Measurements from ENCODE around the gene HCAR3. TPM values are rescaled to one million over a fixed set of nuclear protein-coding genes. Genes with fewer than 3 reads are reported as not detected.

HCAR3 gene
- total and polyA plus RNA-seq, 2 experiments from 2014 or later, result not detected

GRCh38 chr12:122688291-122688690, 28.3 kb downstream of the HCAR3 start:
- H3K4me2 ChIP-seq, result no peak overlapping the region
- no peaks in the 10 kb centered on the region for H4K20me1 ChIP-seq (replicated peaks; ENCODE audit: insufficient read depth)
- no peak overlapping the region for H2AFZ ChIP-seq
- no peaks in the 10 kb centered on the region for H3K79me2 ChIP-seq (replicated peaks; ENCODE audit: insufficient read depth)
- DNase-seq (ENCODE audit: low spot score) (no peak), ATAC-seq (no peak)
- Mint-ChIP-seq H3K4me1 (peaks cover 3% of the 10 kb centered on the region), H3K27me3 (ENCODE audit: insufficient read depth, low read depth, poor library complexity) (peaks cover 2% of the 10 kb centered on the region), H3K4me3 (no peak overlapping the region), H3K27ac (no peak overlapping the region), H3K9me3 (no peaks in the 10 kb centered on the region), H3K36me3 (ENCODE audit: low read depth) (no peaks in the 10 kb centered on the region)
- H3K9me2 ChIP-seq (ENCODE audit: insufficient read depth), result no peaks in the 10 kb centered on the region
- H3K4me3 ChIP-seq, result no peak overlapping the region
- H3K27me3 ChIP-seq (ENCODE audit: insufficient read depth), result no peaks in the 10 kb centered on the region
- no peaks in the 10 kb centered on the region for H3K36me3 ChIP-seq (ENCODE audit: insufficient read depth)
- no peaks in the 10 kb centered on the region for H3K4me1 ChIP-seq (ENCODE audit: insufficient read depth)
- no peak overlapping the region for H3K27ac ChIP-seq (ENCODE audit: low read depth)
- H3F3A ChIP-seq (replicated peaks; ENCODE audit: low read depth), result no peaks in the 10 kb centered on the region
- no peak for TF ChIP-seq ZNF462 (CRISPR knock-in tag; IDR thresholded peaks at IDR 0.05)
- TF ChIP-seq NANOG (IDR thresholded peaks at IDR 0.05; ENCODE audit: borderline replicate concordance), result no peak

- H3K36me3 Mint-ChIP-seq (ENCODE audit: low read depth), result no peaks in the 10 kb centered on the region
- Histone ChIP-seq H3K27me3 (ENCODE audit: insufficient read depth) (no peaks in the 10 kb centered on the region), H4K20me1 (replicated peaks; ENCODE audit: insufficient read depth) (no peaks in the 10 kb centered on the region), H3K4me2 (no peak overlapping the region), H3F3A (replicated peaks; ENCODE audit: low read depth) (no peaks in the 10 kb centered on the region), H3K4me3 (no peak overlapping the region), H3K36me3 (ENCODE audit: insufficient read depth) (no peaks in the 10 kb centered on the region), H3K27ac (ENCODE audit: low read depth) (no peak overlapping the region), H3K9me2 (ENCODE audit: insufficient read depth) (no peaks in the 10 kb centered on the region), H3K4me1 (ENCODE audit: insufficient read depth) (no peaks in the 10 kb centered on the region), H3K79me2 (replicated peaks; ENCODE audit: insufficient read depth) (no peaks in the 10 kb centered on the region), H2AFZ (no peak overlapping the region)
- DNase-seq (ENCODE audit: low spot score) (no peak), ATAC-seq (no peak)
- H3K9me3 Mint-ChIP-seq, result no peaks in the 10 kb centered on the region
- H3K27ac Mint-ChIP-seq, result no peak overlapping the region
- peaks cover 3% of the 10 kb centered on the region for H3K4me1 Mint-ChIP-seq
- peaks cover 2% of the 10 kb centered on the region for H3K27me3 Mint-ChIP-seq (ENCODE audit: insufficient read depth, low read depth, poor library complexity)
- H3K4me3 Mint-ChIP-seq, result no peak overlapping the region
- no peak for TF ChIP-seq ZNF462 (CRISPR knock-in tag; IDR thresholded peaks at IDR 0.05)
- no peak for TF ChIP-seq ETS1 (IDR thresholded peaks at IDR 0.05)
- no peak for TF ChIP-seq CREB1 (CRISPR knock-in tag; IDR thresholded peaks at IDR 0.05; ENCODE audit: low read depth)
- no peak for TF ChIP-seq JUNB (IDR thresholded peaks at IDR 0.05; ENCODE audit: unreplicated experiment)
- no peak for TF ChIP-seq ZNF331 (CRISPR knock-in tag; IDR thresholded peaks at IDR 0.05; ENCODE audit: low read depth)
These were observed 29.5 kb downstream of the HCAR3 start for GRCh38 chr12:122687086-122687485.
